DMS153 (cell line): ENCODE measurements around the gene TECPR2.
"Not testable (repeated sequence)": the region's sequence is repeated elsewhere in the genome, so short reads cannot be mapped to it uniquely, and the experiment has no call there.

ENCODE experiments used
- DNase-seq: peaks from one replicate; lab custom pipeline; 2025; lab: John Stamatoyannopoulos, UW

The TECPR2 gene

GRCh38 chr14:102333795-102334705, 28.7 kb upstream of the TECPR2 start:
- no peak for DNase-seq

GRCh38 chr14:102335163-102335562, 27.6 kb upstream of the TECPR2 start:
- DNase-seq, result no peak

- DNase-seq, result no peak
Measured at GRCh38 chr14:102338724-102339123, 24.0 kb upstream of the TECPR2 start.

GRCh38 chr14:102341566-102341965, 21.2 kb upstream of the TECPR2 start:
- no peak for DNase-seq

GRCh38 chr14:102342238-102342637, 20.5 kb upstream of the TECPR2 start:
- no peak for DNase-seq

GRCh38 chr14:102344084-102344483, 18.7 kb upstream of the TECPR2 start:
- DNase-seq, result no peak

- no peak for DNase-seq
Measured at GRCh38 chr14:102344485-102344884, 18.3 kb upstream of the TECPR2 start.

- no peak for DNase-seq
Measured at GRCh38 chr14:102345232-102345631, 17.5 kb upstream of the TECPR2 start.

GRCh38 chr14:102346645-102347044, 16.1 kb upstream of the TECPR2 start:
- DNase-seq, result no peak

GRCh38 chr14:102348376-102348775, 14.4 kb upstream of the TECPR2 start:
- no peak for DNase-seq

GRCh38 chr14:102351023-102351422, 11.7 kb upstream of the TECPR2 start:
- no peak for DNase-seq

GRCh38 chr14:102351593-102351992, 11.1 kb upstream of the TECPR2 start:
- not testable (repeated sequence) for DNase-seq

- DNase-seq, result no peak
Measured at GRCh38 chr14:102352213-102352612, 10.5 kb upstream of the TECPR2 start.

GRCh38 chr14:102353126-102353619, 9.6 kb upstream of the TECPR2 start:
- no peak for DNase-seq

GRCh38 chr14:102356280-102356679, 6.5 kb upstream of the TECPR2 start:
- DNase-seq, result no peak

- DNase-seq, result no peak
Measured at GRCh38 chr14:102359341-102359740, 3.4 kb upstream of the TECPR2 start.

GRCh38 chr14:102360388-102360787, 2.4 kb upstream of the TECPR2 start:
- DNase-seq, result no peak

- DNase-seq, result no peak
Measured at GRCh38 chr14:102362084-102362483, 657 bp upstream of the TECPR2 start.

- DNase-seq, result no peak
Measured at GRCh38 chr14:102363182-102363943, 622 bp downstream of the TECPR2 start.

- DNase-seq, result no peak
Measured at GRCh38 chr14:102370305-102370809, 7.6 kb downstream of the TECPR2 start.

- no peak for DNase-seq
Measured at GRCh38 chr14:102371361-102371760, 8.6 kb downstream of the TECPR2 start.

GRCh38 chr14:102373110-102373509, 10.4 kb downstream of the TECPR2 start:
- no peak for DNase-seq

- DNase-seq, result no peak
Measured at GRCh38 chr14:102374264-102374663, 11.5 kb downstream of the TECPR2 start.
